Right ventricle myocardium inferior (tissue), 1 donor: ENCODE results near the gene NT5DC1. TPM values are rescaled to one million over a fixed set of nuclear protein-coding genes. Genes with fewer than 3 reads are reported as not detected.

Experiments used
- ATAC-seq: fragments of 200-7000 bp; cut with Tn5 transposase; one replicate; pipeline ENCODE4 v1.9.1; 2020; ENCODE audit warnings: mild to moderate bottlenecking, moderate library complexity
- DNase-seq: peaks from one replicate; pipeline ENCODE4 v3.0.0; 2021; ENCODE audit errors: missing footprints
- intact Hi-C: fragments of 100-400 bp; cut with DNase I; formaldehyde crosslinking; loops from one replicate; pipeline ENCODE4 v1.11.0; 2022
- total RNA-seq: library from RNA; stranded (reverse); fragmentation: NEBNext Ultra II Directional; extraction: Animal tissue kit (Norgen Biotek cat#: 25700); gene quantifications from one replicate; pipeline ENCODE4 v1.2.1, GENCODE V29; 2021
- donor health status: DM: no; HTN: yes; CAD: no; lungs with severe emphysema.

Gene NT5DC1
- total RNA-seq, 1 donor from 2014 or later = 49.9 TPM

DNA sequence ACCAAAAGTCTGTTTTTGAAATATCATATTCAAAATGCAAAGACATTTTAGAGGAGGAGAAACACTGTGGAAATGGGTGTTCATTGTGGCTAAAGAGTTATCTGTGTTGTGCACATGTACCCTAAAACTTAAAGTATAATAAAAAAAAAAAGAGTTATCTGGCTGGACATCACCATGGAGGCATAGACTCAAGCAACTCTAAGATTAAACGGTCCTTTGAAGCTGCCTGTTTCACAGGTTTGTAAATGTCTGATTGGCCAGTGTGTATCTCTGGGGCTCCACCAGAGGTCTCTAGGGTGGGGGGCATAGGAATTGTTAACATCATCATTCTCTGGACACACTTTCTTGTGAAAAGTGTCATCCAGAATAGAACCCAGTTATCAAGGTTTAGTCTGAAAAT lies 114.0 kb downstream of the NT5DC1 start:
- no peak for ATAC-seq
- intact Hi-C loops = loop anchor here (5.0 to 10.0 kb wide), 4 partner anchors 38 to 320 kb away; partner anchors contain the start of genes NT5DC1 and TSPYL4
- no peak for DNase-seq

DNA sequence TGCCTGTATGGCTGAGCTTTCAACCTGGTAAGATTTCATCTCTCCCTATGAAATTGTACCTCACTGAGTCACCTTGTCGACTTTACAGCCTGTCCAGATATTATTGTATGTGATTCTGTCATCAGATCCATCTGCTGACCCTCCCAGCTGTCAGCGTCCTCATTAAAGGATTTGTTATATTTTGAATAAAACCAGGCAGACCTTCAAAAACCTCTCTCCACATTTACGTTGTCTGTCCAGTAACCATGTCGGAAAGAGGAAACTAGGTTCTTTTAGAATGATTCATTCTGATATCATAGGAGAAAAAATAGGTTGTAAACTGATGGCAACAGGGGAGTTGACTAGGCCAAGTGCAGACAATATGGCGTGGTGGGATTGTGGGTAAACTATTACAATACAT lies 114.8 kb downstream of the NT5DC1 start:
- DNase-seq (no peak), ATAC-seq (no peak)
- intact Hi-C loops = loop anchor here (5.0 to 10.0 kb wide), 4 partner anchors 37 to 319 kb away; partner anchors contain the start of genes NT5DC1 and TSPYL4

DNA sequence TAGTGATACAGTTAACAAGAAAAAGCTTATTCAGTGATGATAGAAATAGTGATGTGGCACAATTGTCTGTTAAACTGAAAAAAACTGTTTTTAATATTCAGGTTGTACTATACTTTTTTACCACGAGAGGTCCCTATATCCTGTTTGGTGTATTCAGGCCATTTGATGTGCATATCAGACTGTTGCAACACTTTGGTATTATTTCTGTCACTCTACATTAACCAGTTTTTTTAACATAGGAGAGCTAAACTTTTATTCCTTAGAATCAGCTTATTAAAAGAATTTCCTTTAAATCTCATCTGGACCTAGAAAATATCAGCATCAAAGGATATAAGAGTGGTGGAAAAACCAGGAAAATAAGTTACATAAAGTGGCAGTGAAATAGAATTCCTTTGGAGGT lies 116.4 kb downstream of the NT5DC1 start:
- DNase-seq (no peak), ATAC-seq (peak; percentile 65)
- intact Hi-C loops = loop anchor here (5.0 to 10.0 kb wide), 4 partner anchors 35 to 318 kb away; partner anchors contain the start of genes NT5DC1 and TSPYL4

DNA sequence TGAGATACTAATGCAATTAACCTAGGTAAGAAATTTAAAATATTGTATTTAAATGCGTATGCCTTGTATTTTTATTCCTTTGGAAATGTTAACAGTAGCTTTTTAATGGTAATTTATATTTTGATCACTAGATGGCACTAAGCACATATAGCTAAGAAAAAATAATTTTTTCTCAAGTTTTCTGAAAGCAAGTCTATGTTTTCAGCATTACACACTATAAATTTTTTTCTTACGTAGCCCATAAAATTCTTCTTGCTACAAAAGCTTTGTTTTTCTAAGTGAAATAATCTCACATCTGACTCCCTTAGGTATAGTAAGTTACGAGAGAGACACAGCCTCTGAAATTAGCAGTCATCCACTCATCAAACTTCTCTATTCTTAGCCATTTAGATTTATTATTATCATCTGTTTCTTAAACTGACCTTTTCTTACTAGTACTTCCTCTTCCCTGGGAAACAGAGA lies 117.5 kb downstream of the NT5DC1 start:
- no peak for DNase-seq
- no peak for ATAC-seq
- intact Hi-C loops = loop anchor here (5.0 to 10.0 kb wide), 4 partner anchors 34 to 317 kb away; partner anchors contain the start of genes NT5DC1 and TSPYL4

DNA sequence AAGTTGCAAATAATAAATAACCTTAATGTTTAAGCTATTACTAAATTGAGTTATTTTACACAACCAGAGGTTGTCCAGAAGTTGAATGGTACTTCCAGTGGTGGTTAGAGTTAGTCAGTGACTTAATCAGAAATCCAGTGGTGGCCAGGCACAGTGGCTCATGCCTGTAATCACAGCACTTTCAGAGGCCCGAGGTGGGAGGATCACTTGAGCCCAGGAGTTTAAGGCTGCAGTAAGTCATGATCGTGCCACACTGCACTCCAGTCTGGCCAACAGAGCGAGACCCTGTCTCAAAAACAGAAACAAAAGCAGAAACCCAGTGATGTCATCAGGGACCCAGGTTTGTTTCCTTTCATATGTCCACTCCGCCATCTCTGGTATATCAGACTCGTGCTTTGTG lies 118.2 kb downstream of the NT5DC1 start:
- ATAC-seq = no peak

DNA sequence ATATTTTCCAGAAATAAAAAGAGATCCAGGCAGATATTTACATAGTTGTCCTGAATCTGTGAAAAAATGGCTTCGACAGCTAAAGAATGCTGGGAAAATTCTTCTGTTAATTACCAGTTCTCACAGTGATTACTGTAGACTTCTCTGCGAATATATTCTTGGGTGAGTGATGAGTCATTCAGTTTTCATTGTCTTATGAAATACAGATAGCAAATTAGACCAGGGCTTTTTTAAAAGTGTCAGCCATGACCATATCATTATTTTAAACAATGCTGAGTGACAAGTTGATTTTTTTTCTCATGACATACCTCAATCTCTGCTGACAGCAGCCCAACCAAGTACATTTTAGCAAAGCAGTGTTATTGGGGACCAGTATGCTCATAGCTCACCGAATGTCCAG lies 120.4 kb downstream of the NT5DC1 start:
- DNase-seq (no peak), ATAC-seq (no peak)
- intact Hi-C loops = no loop called here

More for the DNA sequence above, 118.2 kb downstream of the NT5DC1 start:
- intact Hi-C loops = loop anchor here (5.0 to 10.0 kb wide), 4 partner anchors 33 to 316 kb away; partner anchors contain the start of genes NT5DC1 and TSPYL4
- DNase-seq = no peak

DNA sequence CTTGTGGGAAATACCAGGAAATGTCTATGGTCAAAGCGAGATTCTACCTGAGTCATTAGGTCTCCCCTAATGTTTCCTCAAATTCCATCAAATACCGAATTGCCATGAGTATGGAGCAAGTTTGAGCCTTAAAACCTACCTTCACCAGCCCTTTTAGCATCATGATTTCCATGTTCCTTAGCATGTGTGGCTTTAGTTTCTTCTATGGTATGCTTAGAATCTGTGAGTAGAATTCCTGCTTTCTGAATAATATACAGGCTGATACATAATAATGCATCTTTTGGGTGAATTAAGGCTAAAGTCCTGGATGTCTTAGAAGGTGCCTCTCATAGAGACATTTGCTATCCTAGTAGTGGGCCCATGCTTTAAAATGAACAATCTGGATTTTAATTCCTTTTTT lies 121.3 kb downstream of the NT5DC1 start:
- DNase-seq (no peak), ATAC-seq (no peak)
- intact Hi-C loops = no loop called here

DNA sequence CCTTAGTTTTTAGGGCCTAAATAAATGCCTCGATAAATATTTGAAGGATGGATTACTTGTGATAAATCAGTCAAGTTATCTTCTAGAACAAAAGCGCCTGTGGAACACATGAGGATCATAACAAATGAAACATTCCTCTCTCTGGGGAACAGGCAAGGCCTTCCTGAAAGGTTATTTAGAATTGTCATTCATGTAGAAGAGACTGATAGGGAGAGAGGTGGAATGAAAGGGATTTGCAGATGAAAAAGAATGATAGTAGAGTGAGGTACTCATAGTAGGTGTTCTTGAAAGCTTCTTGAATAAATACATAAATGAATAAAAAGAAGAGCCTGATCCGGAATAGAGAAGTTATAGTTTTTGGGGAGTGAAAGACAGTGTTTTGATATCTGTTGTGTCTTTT lies 122.7 kb downstream of the NT5DC1 start:
- intact Hi-C loops = no loop called here
- DNase-seq = no peak
- ATAC-seq = no peak

DNA sequence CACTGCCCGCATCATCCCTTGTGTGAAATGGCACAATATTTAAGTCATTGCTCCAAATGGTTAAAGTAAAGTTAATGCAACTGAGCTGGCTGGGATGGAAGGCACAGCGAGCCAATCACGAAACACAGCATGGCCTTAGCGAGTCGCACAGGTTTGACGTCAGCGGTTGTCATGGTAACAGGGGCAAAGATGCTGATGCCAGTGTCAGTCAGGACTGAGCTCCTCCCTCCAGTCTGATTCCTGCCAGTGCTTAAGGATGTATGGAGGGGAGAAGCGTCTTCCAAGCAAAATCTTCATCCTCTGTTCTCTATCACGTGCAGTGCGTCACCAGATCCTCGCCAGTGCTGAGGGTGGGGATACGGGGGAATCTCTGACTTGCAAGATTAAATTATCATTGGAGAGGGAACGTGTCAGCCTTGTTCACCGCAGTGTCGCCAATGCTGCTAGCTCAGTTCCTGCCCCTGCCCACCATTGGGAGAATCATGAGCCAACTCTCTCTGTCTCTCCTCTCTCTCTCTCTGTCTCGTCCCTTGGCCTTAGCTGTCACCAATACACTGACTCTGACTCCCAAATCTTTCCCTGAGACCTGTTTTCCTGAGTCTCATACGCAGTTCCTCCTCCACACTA lies 128.7 kb downstream of the NT5DC1 start:
- ATAC-seq (peak; percentile 90), DNase-seq (peak; percentile 90)
- intact Hi-C loops = no loop called here

DNA sequence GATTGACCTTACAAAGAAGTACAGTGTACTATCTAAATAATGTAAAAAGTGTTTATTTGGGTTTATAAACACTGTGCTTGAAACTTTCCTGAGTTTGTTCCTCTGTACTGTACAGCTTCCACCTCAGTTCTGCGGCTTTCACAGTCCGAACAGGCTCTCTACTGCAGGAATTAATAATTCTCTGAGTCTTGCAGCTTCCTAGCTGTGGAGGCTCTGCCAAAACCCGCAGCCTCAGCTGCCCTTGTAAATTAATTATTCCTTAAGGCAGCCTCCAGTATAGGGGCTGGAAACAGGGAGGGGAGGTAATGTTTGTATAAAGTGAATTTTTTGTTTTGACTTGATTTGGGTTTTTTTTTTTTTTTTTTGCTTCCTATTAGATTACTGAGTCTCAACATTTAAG lies 134.0 kb downstream of the NT5DC1 start:
- intact Hi-C loops = no loop called here
- ATAC-seq (no peak), DNase-seq (no peak)

DNA sequence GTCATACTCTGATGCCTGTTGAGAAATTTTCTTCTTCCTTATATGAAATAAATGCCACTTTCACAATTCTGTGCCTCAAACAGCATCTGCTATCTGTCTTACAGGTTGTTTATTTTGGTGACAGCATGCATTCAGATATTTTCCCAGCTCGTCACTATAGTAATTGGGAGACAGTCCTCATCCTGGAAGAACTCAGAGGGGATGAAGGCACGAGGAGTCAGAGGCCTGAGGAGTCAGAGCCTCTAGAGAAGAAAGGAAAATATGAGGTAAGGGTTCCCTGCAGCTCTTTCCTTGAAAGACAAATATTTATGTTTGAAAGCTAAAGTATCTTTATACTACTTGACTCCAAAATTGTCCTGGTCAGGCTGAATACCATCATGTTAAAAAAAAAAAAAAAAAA lies 137.4 kb downstream of the NT5DC1 start:
- ATAC-seq (no peak), DNase-seq (no peak)
- intact Hi-C loops = no loop called here

DNA sequence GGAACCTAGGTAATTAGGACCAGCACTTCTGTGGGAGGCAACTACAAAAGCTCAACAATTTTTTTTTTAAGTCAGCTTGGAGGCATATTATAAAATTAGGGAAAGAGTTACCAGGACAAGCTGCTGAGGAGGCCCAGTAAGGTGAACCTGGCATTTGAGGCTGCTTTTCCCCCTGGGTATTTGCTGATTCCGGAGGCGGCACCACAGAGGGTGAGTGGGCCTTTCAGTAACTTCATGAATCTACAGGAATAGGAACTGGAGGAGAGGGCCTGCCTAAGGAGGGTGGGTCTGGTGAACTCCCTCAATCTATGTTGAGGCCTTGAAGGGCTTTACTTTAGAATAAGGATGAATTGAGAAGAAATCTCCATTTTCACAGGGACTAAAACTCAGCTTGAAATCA lies 138.6 kb downstream of the NT5DC1 start:
- intact Hi-C loops = no loop called here
- ATAC-seq = no peak
- DNase-seq = no peak

DNA sequence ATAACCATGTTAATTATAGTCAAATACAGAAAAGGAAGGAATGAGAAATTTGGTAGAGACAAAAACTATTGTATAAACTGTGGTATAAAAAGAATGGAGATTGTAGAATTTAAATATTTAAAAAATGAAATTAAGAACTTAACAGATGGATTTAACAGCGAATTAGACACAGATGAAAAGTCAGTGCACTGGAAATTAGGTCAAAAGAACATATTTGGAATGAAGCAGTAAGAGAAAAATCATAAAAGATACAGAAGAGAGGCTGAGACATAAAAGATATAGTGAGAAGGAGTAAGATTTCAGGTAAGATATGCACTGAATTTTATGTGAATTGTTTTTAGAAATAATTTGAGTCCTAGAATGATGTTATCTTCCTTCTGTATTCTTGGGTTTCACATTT lies 139.2 kb downstream of the NT5DC1 start:
- DNase-seq (no peak), ATAC-seq (no peak)
- intact Hi-C loops = no loop called here

DNA sequence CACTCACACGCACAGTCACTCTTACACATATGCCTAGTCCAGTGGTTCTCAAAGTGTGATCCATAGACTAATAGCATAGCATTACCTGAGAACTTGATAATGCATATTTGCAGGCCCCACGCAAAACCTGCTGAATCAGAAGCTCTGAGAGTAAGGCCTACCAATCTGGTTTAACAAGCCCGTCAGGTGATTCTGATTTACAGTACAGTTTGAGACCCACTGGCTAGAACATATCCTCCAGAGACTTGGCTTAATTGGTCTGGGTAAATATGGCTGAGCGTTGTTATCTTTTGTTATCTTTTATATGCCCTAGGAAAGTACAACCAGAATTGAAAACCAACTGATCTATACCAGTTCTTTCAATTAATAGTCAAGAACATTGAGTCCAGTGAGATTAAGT lies 143.6 kb downstream of the NT5DC1 start:
- DNase-seq (no peak), ATAC-seq (no peak)
- intact Hi-C loops = no loop called here

DNA sequence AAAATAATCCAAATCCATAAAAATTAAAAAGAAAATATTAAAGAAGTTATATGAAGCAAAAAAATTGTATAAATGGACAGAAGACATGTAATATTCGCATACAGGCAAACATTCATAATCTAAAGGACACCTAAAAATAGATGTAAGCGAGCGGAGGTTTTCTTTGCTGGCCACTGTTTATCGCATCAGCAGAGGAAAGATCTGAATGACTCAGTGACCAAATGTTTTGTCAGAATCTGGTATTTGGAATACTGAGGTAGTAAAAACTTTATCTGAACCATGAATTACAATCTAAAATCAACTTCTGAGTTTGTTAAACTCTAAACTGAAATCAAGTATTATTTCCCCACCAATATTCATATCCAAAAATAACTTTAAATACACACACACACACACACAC lies 145.4 kb downstream of the NT5DC1 start:
- DNase-seq (no peak), ATAC-seq (no peak)
- intact Hi-C loops = no loop called here

DNA sequence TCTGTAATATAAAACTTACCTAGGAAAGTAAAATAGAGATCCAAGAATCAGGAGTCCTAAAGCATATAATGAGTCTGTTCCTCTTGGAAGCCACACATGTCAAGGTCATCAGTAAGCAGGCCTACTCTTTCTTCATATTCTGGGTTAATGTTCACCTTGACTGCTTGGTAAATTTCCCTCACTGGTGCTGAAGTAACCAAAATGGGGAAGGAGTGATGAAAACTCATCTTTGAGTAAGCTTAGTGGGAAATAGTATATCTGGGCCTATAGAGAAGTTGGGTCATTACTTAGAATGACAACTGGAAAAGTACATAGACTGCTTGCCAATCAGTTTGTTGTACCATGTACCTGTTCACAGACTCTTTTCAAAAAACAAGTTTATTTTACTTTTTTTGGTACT lies 146.6 kb downstream of the NT5DC1 start:
- intact Hi-C loops = no loop called here
- no peak for DNase-seq

DNA sequence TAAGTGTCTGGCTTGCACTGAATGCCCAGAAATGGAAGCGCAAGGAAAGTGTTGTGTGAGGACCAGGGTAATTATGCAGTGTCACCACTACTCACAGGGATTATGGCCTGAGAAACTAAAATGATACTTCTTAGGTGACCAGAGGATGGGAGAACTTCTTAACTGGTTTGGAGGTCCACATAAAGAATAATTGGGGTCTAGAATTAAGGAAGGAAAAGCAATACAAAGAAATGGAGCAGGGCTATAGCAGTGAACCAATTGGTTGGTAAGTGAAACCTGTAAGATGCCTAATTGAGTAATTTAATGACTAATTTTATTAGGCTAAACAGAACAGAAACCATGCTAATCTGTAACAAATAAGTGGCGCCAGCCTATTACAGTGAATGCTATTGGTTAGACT lies 147.9 kb downstream of the NT5DC1 start:
- intact Hi-C loops = no loop called here
- ATAC-seq (no peak), DNase-seq (no peak)

More for the DNA sequence above, 146.6 kb downstream of the NT5DC1 start:
- no peak for ATAC-seq

DNA sequence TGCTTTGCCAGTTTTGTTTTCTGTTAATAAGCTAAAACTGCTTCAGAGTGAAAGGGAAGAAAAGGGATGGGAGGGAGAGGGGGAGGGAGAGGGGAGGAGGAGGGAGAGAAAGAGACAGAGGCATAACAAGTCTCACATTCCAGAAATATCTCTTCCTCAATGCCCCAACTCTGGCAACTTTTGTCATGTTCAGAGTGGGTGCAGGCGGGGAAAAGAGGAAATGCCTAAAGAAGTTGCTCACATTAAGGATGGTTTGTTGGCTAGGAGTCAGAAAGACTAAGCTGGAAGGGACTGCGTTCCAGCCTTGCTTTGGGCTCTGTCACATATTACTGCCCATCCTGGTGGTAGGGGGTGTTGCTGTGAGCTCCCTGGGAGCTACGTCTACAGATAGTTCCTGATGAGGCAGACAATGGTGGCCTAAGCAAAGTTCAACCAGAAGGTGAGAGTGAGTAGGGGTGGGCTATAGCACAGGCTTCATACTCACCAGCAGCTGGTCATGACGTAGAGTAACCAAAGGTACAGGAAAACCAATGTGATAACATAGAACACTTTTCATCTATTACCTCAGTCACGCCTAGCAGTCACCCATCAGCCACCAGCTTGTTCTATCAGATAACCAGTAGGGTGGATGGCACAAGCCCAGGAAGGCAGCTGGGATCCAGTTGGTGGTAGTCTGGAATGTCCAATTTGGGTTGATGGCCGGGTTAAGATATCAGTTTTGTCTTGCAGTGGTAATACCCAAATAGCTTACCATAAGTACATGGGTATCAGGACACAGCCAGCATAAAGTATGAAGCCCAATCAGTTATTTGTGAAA lies 151.1 kb downstream of the NT5DC1 start:
- ATAC-seq = no peak
- no peak for DNase-seq
- intact Hi-C loops = loop anchor here (5.0 kb wide), 1 partner anchor 34 kb away; no protein-coding TSS in a partner anchor

DNA sequence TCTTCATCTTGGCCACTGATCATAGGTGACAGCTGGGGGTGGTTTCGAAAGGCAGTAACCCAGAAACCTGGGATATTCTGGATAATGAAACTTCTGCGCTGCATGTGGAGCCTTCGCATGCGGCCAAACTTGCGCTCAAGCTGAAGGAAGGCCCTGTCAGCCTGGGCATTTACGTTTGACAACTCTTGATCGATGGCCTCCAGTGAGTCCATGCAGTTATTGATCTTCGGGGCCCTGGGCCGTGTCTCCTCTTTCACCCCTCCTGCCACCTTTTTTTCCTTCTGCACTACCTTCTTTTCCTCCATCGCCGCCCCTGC lies 152.5 kb downstream of the NT5DC1 start:
- intact Hi-C loops = loop anchor here (5.0 kb wide), 1 partner anchor 36 kb away; no protein-coding TSS in a partner anchor
- no peak for ATAC-seq
- DNase-seq = no peak
